ENCODE measurements around the gene ZNF296. TPM values are rescaled to one million over a fixed set of nuclear protein-coding genes. Genes with fewer than 3 reads are reported as not detected.

Gene ZNF296
- total and polyA plus RNA-seq, 2 of the 8 experiments (the other 6 are each of a cell fraction or from before 2014, with no cell fraction given): 2.7 to 7.5 TPM

- TF ChIP-seq CHD7 (IDR thresholded peaks at IDR 0.05; ENCODE audit: insufficient replicate concordance, low read length) (no peak), YY1 (IDR thresholded peaks at IDR 0.05; ENCODE audit: low read depth, low read length) (no peak), TBP (IDR thresholded peaks at IDR 0.05; ENCODE audit: low read depth, low read length) (peak; percentile 15; the same call in 1 of the 2 replicates), SUZ12 (IDR thresholded peaks at IDR 0.05; ENCODE audit: low read length) (no peak), FOSL1 (IDR thresholded peaks at IDR 0.05; ENCODE audit: insufficient read depth, low read depth, low read length) (no peak), SIN3A (conservative IDR thresholded peaks at IDR 0.05 in 1 of 2, IDR thresholded peaks at IDR 0.05 in 1 of 2; ENCODE audit: low read depth in 1 of 2, low read length in 2 of 2) (peak in 1 of 2 experiments; percentile 9; a peak in 1 of 4 replicates), KDM4A (IDR thresholded peaks at IDR 0.05; ENCODE audit: low read depth, low read length, severe bottlenecking) (no peak), NANOG (IDR thresholded peaks at IDR 0.05; ENCODE audit: insufficient read depth, low read depth, low read length, poor library complexity, severe bottlenecking) (no peak)
Measured at GRCh38 chr19:45075301-45076028, 813 bp downstream of the ZNF296 start (continued).

Measured in H1 (cell line).